Amniotic stem cell (primary cell): ENCODE data around the gene CIT.
"Not testable (repeated sequence)": the region's sequence is repeated elsewhere in the genome, so short reads cannot be mapped to it uniquely, and the experiment has no call there.

Source experiments
- DNase-seq: peaks from one replicate; lab custom pipeline; 2025; lab: John Stamatoyannopoulos, UW

Gene CIT, protein sequence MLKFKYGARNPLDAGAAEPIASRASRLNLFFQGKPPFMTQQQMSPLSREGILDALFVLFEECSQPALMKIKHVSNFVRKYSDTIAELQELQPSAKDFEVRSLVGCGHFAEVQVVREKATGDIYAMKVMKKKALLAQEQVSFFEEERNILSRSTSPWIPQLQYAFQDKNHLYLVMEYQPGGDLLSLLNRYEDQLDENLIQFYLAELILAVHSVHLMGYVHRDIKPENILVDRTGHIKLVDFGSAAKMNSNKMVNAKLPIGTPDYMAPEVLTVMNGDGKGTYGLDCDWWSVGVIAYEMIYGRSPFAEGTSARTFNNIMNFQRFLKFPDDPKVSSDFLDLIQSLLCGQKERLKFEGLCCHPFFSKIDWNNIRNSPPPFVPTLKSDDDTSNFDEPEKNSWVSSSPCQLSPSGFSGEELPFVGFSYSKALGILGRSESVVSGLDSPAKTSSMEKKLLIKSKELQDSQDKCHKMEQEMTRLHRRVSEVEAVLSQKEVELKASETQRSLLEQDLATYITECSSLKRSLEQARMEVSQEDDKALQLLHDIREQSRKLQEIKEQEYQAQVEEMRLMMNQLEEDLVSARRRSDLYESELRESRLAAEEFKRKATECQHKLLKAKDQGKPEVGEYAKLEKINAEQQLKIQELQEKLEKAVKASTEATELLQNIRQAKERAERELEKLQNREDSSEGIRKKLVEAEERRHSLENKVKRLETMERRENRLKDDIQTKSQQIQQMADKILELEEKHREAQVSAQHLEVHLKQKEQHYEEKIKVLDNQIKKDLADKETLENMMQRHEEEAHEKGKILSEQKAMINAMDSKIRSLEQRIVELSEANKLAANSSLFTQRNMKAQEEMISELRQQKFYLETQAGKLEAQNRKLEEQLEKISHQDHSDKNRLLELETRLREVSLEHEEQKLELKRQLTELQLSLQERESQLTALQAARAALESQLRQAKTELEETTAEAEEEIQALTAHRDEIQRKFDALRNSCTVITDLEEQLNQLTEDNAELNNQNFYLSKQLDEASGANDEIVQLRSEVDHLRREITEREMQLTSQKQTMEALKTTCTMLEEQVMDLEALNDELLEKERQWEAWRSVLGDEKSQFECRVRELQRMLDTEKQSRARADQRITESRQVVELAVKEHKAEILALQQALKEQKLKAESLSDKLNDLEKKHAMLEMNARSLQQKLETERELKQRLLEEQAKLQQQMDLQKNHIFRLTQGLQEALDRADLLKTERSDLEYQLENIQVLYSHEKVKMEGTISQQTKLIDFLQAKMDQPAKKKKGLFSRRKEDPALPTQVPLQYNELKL (N-terminal part only)

DNA sequence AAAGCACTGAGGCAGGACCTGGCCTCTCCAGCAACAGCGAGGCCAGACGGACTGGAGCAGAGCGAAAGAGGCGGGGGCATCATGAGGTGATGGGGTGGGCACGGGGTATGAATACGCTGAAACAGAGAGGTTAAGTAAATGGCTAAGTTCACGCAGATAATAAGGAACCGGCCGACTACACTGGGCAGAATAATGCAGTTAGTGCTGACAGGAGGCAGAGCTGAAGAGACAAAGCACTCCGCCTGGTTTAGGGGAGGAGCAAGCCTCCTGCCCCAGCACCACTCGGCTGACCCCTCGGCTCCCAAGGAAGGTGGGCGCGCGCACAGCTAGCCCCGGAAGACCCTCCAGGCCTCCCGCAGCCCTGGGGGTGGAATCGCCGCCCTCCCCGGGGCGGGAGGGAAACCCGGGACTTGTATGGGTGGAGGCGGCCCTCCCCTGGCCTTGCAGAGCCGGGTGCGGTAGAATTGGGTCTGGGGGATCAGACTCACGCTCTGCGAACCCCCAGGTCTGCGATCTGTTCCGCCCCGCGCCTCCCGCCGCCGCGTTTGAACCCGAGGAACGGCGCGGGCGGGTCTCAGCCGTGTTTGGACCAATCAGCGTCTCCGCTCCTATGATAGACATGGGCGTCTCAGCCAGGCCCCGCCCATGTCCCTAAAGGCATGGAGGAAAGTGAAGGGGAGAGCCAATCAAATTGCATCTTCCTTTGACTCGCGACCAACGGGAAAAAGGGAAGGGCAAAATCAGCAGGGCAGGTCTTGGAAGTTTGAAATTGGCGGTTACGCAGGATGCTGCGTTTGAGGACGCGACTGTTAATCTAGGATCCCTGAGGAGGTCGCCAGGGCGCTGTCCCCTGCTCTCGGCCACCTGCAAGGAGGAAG, at the start of gene CIT:
TSS of gene CIT (minus strand) at position 560 of the 878 bp plus-strand sequence. CDS start 1,152 bp downstream, outside the sequence.
- DNase-seq: peak; percentile 86

DNA sequence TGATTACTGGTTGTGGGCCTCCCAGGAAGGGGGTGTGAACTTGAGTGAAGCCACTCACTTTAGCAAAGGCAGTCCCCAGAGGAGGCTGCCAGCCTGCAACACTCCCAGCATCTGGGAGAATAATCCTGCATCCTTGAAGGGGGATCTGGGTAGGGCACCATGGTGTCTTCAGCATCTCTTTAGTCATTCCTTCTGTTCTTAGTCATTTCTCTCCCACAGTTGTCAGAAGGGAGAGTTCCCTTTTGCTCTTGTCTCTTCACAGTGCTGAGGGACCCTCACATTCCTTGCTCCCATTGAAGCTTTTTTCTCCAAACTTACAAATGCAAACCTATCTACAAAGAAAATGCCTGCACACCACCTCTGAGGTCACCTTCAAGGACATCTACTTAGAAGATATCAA, 48.1 kb upstream of the CIT start:
- no peak for DNase-seq

DNA sequence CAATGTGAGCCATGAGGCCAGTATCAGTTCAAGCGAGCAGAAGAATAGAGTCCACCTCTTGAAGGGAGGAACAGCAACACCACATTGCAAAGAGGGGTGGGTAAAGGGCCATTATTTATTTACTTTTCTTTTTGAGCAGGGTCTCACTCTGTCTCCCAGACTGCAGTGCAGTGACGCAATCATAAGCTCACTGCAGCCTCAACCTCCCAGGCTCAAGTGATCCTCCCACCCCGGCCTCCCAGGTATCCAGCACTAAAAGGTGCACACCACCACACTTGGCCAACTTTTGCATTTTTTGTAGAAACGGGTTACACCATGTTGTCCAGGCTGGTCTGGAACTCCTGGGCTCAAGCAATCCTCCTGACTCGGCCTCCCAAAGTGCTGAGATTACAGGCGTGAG, 42.9 kb upstream of the CIT start:
- no peak for DNase-seq

DNA sequence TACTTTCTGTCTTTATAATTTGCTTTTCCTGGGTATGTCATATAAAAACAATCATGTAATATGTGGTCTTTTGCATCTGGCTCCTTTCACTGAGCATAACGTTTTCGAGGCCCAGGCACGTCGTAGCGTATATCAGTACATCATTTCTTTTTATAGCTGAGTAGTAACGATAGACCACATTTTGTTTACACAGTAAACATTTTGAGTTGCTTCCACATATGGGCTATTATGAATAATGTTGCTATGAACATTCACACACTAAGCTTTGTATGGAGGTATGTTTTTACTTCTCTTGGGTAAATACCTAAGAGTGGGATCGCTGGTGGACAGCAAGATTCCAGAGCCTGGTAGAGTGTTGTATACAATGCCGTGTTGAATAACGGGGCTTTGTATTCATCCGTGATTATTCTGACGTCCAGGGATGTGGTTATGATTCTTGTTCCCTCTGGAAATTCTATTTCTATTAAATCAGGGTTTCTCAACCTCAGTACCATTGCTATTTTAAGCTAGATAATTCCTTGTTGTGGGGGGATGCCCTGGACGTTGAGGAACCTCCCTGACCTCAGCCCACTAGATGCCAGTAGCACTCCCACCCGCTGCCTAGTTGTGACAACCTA, 38.9 kb upstream of the CIT start:
- no peak for DNase-seq

DNA sequence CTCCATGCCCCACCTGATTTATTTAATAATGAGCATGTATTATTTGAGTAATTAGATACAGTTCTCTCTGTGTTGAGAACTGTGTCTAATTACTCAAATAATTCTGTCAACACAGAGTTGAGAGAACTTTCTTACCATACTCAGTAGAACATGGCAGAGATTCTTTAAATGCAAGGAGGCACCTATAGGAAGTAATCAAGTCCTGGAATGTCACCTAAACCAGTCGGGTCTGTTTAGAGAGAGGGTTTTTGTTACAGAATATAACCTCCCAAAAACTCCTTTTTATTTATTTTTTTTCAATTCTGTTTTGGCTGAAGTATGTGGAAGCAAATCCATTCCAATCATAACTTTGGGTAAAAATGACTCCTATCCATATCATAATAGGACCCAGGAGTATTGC, 37.5 kb upstream of the CIT start:
- no peak for DNase-seq

DNA sequence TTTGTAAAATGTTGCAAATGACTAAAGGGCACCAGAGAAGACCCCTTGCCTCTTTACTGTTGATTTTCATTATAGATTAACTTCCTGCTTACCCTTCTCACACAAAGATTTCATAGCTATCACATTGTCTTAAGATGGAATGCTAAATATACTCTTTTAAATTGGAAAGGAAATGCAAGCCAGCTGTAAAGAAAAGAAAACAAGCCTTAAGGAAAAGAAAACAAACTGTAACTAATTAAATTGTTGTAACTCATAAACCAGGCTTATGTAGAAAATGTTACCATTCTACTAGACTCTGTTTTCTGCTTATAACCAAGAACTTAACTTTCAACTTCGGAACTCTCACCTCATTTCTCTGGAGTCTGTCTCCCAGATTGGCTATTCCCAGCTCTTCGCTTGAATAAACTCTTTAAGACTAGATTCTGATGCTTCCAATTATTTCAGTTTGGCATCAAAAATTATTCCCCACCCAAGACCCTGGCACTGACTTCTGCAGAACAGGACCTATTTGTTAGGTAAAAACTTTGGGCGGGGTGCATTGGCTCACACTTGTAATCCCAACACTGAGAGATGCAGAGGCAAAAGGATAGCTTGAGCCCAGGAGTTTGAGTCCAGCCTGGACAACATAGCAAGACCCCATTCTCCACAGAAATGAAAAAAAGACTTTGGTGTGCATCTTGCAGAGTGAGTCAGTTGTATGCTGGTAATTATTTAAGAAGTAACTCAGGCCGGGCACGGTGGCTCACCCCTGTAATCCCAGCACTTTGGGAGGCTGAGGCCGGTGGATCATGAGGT, 36.6 kb upstream of the CIT start:
- DNase-seq: no peak

DNA sequence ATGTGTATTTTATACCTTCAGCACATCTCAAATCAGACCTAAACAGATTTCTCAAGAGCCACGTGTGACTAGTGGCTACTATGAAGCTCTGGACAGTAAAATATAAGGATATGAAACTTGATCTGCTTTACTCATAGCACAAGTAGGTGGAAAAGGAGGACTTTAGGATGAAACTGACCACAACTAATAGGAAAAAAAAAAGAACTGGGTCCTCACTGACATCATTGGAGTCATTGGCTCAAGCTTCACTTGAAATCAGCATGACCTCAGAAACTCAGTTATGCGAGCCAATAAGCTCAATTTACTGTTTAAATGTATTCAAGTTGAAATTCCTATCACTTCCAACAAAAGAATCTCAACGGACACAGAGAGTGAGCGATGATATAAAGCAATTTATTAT, 34.1 kb upstream of the CIT start:
- DNase-seq: no peak

DNA sequence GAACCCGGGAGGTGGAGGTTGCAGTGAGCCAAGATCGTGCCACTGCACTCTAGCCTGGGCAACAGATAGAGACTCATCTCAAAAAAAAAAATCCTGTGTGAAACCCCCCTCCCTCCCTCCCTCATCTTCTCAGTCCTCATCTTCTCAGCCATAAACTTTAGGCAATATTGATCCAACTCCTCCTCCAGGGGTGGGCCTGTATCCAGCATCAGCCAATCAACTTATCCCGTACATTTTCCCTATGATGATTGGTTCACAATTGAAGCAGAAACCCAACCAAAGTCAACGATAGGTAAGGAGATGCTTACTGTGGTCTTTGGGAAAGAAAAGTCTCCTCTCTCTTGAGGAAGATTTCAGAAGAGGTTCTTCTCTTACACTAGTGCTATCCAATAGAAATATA, 33.5 kb upstream of the CIT start:
- DNase-seq: no peak

DNA sequence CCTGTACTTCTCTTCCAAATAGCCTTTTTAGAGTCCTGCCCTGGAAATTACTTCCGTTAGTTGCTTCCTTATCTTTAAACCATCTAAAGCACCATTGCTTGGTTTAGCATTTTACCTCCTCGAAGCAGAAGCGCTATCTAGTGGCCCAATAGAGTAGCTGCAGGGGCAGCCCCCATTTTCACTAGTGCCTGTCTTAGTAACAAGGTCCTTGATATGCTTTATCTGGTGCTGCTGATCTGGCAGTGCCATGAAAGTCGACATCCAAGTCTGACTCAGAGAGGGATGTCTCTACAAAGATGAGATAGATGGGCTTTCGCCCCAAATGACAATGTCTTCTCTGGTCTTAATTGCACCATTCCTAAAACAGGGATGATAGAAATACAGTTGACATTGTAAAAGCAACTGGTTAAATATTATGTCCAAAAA, 25.0 kb upstream of the CIT start:
- DNase-seq: peak; percentile 51

DNA sequence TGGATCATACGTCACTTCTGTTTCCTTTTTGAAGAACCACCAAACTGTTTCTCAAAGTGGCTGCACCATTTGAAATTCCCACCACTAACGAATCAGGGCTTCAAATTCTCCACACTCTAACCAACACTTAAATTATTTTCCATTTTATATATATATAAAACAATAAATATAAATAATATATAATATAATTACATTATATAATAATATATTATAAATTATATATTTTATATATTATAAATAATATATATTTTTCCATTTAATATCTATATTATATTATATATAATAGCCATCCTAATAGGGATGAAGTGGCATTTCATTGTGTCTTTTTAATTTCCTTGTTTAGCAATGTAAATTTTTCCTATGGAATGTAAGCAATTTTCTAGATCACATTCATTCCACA, 24.6 kb upstream of the CIT start:
- DNase-seq: no peak

DNA sequence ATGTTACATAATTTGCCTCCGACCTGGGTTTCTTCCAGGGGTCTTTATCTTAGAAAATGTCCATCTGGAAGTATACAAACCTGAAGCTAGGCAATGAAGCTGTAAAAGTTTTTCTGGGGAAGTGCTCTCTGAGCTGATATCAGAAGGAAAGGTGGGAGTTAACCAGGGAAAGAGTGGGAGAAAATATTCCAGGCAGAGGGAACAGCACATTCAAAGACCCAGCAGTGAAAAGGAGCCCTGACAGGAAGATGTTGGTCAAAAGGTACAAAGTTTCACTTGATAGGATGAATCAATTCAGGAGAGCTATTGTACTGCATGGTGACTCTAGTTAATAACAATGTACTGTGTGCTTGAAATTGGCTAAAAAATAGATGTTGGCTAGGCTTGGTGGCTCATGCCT, 17.8 kb upstream of the CIT start:
- DNase-seq: no peak

DNA sequence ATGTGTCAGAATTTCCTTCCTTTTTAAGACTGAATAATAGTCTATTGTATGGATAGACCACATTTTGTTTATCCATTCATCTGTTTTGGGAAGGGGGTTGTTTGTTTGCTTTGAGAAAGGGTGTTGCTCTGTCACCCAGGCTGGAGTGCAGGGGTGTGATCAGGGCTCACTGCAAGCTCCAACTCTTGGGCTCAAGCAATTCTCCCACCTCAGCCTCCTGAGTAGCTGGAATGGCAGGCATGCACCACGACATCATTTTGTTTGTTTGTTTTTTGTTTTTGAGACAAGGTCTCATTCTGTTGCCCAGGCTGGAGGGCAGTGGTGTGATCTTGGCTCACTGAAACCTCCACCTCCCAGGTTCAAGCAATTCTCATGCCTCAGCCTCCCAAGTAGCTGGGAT, 15.5 kb upstream of the CIT start:
- DNase-seq: not testable (repeated sequence)

DNA sequence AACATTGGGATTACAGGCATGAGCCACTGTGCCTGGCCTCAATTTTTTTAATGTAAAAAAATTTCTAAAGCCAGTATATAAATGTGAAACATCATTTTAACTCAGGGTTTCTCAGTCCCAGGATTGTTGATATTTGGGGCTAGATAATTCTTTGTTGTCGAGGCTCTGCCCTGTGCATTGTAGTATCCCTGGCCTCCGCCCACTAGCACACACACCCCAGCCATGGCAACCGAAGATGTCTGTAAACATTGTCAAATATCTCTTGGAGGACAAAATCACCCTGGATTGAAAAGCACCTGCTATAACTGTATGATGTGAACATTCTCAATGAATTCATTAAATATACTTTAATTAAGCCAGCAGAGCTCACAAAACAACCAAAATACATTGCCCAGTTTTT, 8.4 kb upstream of the CIT start:
- no peak for DNase-seq

DNA sequence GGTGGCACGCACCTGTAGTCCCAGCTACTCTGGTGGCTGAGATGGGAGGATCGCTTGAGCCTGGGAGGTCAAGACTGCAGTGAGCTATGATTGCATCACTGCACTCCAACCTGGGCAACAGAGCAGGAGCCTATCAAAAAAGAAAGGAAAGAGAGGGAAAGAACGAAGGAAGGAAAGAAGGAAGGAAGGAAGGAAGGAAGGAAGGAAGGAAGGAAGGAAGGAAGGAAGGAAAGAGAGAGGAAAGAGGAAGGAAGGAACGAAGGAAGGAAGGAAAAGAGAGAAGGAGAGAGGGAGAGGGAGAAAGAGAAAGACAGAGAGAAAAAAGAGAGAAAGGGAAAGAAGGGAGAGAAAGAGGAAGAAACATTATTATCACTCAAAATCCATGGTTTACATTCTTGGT, 6.7 kb upstream of the CIT start:
- DNase-seq: not testable (repeated sequence)

DNA sequence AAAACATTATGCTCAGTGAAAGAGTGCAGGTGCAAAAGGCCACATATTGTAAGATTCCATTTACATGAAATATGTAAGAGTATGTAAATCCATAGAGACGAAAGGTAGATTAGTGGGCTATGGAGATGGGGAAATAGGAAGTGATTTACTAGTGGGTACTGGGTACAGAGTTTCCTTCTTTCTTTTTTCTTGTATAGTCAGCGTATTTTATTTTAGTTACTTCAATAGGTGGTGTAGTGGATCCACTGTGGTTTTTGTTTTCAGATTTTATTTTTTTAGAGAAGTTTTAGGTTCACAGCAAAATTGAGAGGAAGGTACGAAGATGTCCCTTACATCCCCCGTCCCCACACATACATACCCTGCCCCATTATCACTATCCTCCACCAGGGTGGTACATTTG, 6.1 kb upstream of the CIT start:
- DNase-seq: no peak

DNA sequence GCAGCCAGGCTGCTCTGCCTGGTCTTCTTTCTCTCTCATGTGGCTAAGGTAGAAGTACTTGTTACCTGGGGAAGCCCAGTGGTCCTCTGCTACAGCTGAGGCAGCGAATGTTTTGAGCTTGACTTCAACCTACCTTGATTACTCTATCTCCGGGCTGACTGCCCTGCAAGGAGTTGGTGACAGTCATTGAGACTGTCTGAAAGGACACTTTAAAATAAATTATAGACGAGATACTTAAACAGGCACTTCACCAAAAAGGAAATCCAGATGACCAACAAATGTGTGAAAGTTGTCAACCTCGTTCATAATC, 474 bp upstream of the CIT start:
- no peak for DNase-seq

DNA sequence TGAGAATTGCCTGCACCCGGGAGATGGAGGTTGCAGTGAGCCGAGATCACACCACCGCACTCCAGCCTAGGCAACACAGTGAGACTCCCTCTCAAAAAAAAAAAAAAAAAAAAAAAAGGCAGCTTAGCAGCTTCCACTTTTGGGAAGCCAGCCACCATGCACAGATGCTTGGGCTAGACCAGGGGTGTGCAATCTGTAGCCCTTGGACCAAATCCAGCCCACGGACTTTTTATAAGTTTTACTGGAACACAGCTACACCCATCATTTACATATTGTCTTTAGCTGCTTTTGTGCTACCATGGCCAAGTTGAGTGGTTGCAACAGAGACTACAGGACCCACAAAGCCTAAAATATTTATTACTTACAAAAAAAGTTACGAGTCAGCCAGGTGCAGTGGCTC, 6.7 kb downstream of the CIT start:
- DNase-seq: no peak

DNA sequence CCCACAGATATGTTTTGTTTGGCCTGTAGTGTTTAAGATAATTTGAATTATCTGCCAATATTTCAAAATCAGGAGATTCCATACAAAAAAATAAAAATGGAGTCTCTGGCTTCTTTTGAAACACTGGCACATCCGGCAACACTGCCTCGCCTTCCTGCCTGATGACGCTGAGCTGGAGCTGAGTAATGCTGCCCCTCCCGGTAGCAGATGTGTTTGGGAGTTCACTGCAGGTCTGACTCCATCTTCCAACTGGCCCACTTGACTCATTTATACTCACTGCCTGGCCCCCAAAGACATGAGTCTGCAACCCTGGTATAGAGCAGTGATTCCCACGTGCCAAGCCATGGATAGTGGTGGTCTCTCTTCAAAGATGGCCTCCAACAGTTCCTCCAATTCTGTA, 7.4 kb downstream of the CIT start:
- DNase-seq: peak; percentile 31

DNA sequence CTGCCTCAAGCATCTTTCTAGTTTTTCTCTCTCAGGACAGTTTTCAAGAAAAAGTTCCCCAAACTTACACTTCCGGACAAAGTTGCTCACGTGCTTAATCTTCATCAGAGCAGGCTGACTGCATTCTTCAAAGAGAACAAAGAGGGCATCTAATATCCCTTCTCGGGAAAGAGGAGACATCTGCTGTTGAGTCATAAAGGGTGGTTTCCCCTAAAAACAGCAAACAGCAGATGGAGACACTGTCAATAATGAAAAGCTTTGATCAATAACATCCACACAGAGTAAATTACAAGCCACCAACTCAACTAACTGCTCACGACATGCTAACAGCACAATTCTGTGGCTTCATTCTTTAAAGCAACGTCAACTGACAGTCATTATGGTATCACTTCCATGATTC, 8.1 kb downstream of the CIT start:
- no peak for DNase-seq

DNA sequence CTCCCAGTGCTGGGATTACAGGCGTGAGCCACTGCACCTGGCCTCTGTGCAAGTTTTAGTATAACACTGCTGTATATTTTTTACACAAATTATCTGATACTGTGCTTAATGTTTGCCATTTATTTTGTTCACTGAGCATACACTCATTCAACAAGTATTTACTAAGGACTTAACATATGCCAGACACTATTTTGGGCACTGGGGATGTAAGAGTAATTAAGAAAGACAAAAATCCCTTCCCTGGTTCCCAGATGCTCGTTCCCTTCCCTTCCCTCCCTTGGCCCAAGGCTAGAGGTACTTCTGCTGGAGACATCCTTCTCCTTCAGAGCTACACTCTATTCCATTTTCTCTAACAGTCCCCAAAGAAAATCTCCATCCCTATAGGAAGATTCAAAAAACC, 12.5 kb downstream of the CIT start:
- no peak for DNase-seq
